ENCODE measurements around the gene XPO6.

DNA sequence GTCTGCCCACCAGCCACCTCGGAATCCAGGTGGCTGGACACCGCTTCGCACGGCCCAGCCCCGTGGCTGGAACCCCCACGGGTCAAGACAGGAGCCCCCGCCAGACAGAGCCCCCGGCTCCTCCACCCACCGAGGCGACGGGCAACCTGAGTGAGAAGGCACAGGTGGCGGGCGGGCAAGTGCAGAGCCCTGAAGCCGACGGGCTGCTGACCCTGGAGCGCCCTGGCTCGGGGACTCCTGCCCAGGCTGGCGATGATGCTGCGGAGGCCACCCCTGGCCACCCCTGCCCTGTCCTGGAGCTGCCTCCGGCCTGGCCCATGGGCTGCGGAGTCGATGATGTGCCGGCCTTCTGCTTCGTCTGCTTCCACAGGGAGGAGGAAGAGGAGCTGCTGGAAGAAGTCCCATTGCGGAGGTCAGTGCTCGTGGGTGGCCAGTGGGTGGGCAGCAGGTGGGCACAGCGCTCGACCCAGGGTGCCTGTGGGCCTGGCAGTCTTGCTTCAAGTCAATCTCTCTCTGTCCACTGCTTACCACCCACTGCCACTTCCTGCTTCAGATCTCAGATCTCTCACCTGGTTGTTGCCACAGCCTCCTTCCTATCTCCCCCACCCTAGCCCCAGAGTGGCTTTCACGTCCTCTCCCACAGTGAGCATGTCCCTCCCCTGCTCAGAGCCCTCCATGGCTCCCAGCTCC lies 47.5 kb upstream of the XPO6 start:
- TF ChIP-seq ZNF311 (tag by site-specific recombination; IDR thresholded peaks at IDR 0.05; ENCODE audit: borderline replicate concordance), result no peak
- TF ChIP-seq ZNF501 (tag by site-specific recombination; IDR thresholded peaks at IDR 0.05), result no peak
- TF ChIP-seq, protein P1, sequence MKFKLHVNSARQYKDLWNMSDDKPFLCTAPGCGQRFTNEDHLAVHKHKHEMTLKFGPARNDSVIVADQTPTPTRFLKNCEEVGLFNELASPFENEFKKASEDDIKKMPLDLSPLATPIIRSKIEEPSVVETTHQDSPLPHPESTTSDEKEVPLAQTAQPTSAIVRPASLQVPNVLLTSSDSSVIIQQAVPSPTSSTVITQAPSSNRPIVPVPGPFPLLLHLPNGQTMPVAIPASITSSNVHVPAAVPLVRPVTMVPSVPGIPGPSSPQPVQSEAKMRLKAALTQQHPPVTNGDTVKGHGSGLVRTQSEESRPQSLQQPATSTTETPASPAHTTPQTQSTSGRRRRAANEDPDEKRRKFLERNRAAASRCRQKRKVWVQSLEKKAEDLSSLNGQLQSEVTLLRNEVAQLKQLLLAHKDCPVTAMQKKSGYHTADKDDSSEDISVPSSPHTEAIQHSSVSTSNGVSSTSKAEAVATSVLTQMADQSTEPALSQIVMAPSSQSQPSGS (tag by site-specific recombination; IDR thresholded peaks at IDR 0.05; ENCODE audit: low read depth), result no peak
- TF ChIP-seq, protein P2, sequence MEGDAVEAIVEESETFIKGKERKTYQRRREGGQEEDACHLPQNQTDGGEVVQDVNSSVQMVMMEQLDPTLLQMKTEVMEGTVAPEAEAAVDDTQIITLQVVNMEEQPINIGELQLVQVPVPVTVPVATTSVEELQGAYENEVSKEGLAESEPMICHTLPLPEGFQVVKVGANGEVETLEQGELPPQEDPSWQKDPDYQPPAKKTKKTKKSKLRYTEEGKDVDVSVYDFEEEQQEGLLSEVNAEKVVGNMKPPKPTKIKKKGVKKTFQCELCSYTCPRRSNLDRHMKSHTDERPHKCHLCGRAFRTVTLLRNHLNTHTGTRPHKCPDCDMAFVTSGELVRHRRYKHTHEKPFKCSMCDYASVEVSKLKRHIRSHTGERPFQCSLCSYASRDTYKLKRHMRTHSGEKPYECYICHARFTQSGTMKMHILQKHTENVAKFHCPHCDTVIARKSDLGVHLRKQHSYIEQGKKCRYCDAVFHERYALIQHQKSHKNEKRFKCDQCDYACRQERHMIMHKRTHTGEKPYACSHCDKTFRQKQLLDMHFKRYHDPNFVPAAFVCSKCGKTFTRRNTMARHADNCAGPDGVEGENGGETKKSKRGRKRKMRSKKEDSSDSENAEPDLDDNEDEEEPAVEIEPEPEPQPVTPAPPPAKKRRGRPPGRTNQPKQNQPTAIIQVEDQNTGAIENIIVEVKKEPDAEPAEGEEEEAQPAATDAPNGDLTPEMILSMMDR (tag by site-specific recombination; IDR thresholded peaks at IDR 0.05), result no peak
- TF ChIP-seq SCRT2 (tag by site-specific recombination; IDR thresholded peaks at IDR 0.05), result no peak
- TF ChIP-seq MEIS1 (CRISPR knock-in tag; IDR thresholded peaks at IDR 0.05; ENCODE audit: borderline replicate concordance), result no peak
- no peak for TF ChIP-seq HOXC10 (CRISPR knock-in tag; IDR thresholded peaks at IDR 0.05)
- TF ChIP-seq, protein P3, sequence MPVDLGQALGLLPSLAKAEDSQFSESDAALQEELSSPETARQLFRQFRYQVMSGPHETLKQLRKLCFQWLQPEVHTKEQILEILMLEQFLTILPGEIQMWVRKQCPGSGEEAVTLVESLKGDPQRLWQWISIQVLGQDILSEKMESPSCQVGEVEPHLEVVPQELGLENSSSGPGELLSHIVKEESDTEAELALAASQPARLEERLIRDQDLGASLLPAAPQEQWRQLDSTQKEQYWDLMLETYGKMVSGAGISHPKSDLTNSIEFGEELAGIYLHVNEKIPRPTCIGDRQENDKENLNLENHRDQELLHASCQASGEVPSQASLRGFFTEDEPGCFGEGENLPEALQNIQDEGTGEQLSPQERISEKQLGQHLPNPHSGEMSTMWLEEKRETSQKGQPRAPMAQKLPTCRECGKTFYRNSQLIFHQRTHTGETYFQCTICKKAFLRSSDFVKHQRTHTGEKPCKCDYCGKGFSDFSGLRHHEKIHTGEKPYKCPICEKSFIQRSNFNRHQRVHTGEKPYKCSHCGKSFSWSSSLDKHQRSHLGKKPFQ (tag by site-specific recombination; IDR thresholded peaks at IDR 0.05), result no peak

All from HEK293 (cell line).